ENCODE results near the gene SCN5A. TPM values are rescaled to one million over a fixed set of nuclear protein-coding genes. Genes with fewer than 3 reads are reported as not detected.

Gene SCN5A
- total and polyA plus RNA-seq, 2 of the 8 experiments (the other 6 are each of a cell fraction or from before 2014, with no cell fraction given): 4.8 to 11.4 TPM

GRCh38 chr3:38554127-38554827 lies 95.2 kb downstream of the SCN5A start:
- CTCF ChIA-PET (ENCODE audit: partially characterized antibody): interaction anchor here (0.7 to 2.5 kb wide), 8 partner anchors 8 to 785 kb away, joined by 3 to 7 read pairs (median 4); no protein-coding TSS in a partner anchor
- no peak overlapping the region for H3K18ac ChIP-seq (ENCODE audit: extremely low read depth, low read length)
- TF ChIP-seq TCF12 (IDR thresholded peaks at IDR 0.05; ENCODE audit: low read depth, low read length) (no peak), USF2 (IDR thresholded peaks at IDR 0.05; ENCODE audit: low read length) (no peak), POU5F1 (IDR thresholded peaks at IDR 0.05; ENCODE audit: low read depth, low read length) (no peak), JUND (IDR thresholded peaks at IDR 0.05; ENCODE audit: low read length) (no peak), BRCA1 (IDR thresholded peaks at IDR 0.05; ENCODE audit: low read depth, low read length) (no peak), EP300 (IDR thresholded peaks at IDR 0.05; ENCODE audit: borderline replicate concordance in 1 of 2, low read depth in 2 of 2, low read length in 2 of 2) (no peak), EGR1 (IDR thresholded peaks at IDR 0.05; ENCODE audit: borderline replicate concordance, low read depth, low read length) (no peak), RBBP5 (IDR thresholded peaks at IDR 0.05; ENCODE audit: borderline replicate concordance, low read depth, low read length) (no peak), CBX8 (IDR thresholded peaks at IDR 0.05; ENCODE audit: borderline replicate concordance, low read depth, low read length) (no peak), CTBP2 (IDR thresholded peaks at IDR 0.05; ENCODE audit: borderline replicate concordance, insufficient read depth, insufficient read length, low read length) (no peak), MAFK (IDR thresholded peaks at IDR 0.05; ENCODE audit: low read depth, low read length) (no peak), NRF1 (IDR thresholded peaks at IDR 0.05; ENCODE audit: low read depth, low read length) (no peak)

More at GRCh38 chr3:38554127-38554827, 95.2 kb downstream of the SCN5A start:
- no peaks in the 10 kb centered on the region for H3K79me1 ChIP-seq (ENCODE audit: low read depth, low read length)
- POLR2A ChIA-PET (ENCODE audit: partially characterized antibody): interaction anchor here (1.2 kb wide), 1 partner anchor 22 kb away, joined by 3 read pairs; no protein-coding TSS in a partner anchor
- no peak overlapping the region for H3K14ac ChIP-seq (ENCODE audit: insufficient read length)
- WGBS, 2 experiments (ENCODE audit: extremely low coverage in 1 of 2, insufficient coverage in 1 of 2, insufficient read length in 1 of 2, insufficient replicate concordance in 2 of 2, low coverage in 1 of 2, low lambda C conversion rate in 2 of 2, missing lambda C conversion rate in 1 of 2): 86% methylated on average over 8 of the region's 8 CpGs; no CpG with 5 or more reads in 1 of the 2 experiments
- no peak overlapping the region for H3K56ac ChIP-seq (replicated peaks; ENCODE audit: insufficient read length, low read depth, low read length)
- H3K4me3 ChIP-seq (ENCODE audit: extremely low read depth in 1 of 4, insufficient read depth in 2 of 4, low read depth in 3 of 4, low read length in 4 of 4): no peak overlapping the region
- no peak overlapping the region for H2BK120ac ChIP-seq (replicated peaks; ENCODE audit: low read depth, low read length)
- no peak for DNase-seq (ENCODE audit: low read depth in 1 of 2, low spot score in 2 of 2)
- no peak overlapping the region for H2BK5ac ChIP-seq (ENCODE audit: low read depth, low read length)
- H3K27ac ChIP-seq (ENCODE audit: low read depth, low read length): no peak overlapping the region
- no peaks in the 10 kb centered on the region for H4K20me1 ChIP-seq (replicated peaks in 1 of 2; ENCODE audit: control insufficient read depth in 1 of 2, insufficient read depth in 2 of 2, low read length in 2 of 2)
- H4K91ac ChIP-seq (replicated peaks; ENCODE audit: insufficient read length, low read length): no peak overlapping the region
- H2BK20ac ChIP-seq (ENCODE audit: low read length): no peak overlapping the region
- no peaks in the 10 kb centered on the region for H3K4me1 ChIP-seq (replicated peaks in 1 of 4; ENCODE audit: control insufficient read depth in 3 of 4, insufficient read depth in 4 of 4, low read length in 3 of 4)
- H3K27me3 ChIP-seq (replicated peaks in 1 of 4; ENCODE audit: control insufficient read depth in 3 of 4, extremely low read depth in 1 of 4, insufficient read depth in 3 of 4, low read length in 3 of 4): no peaks in the 10 kb centered on the region
- no peaks in the 10 kb centered on the region for H3K79me2 ChIP-seq (ENCODE audit: control insufficient read depth in 1 of 2, insufficient read depth in 2 of 2, low read length in 2 of 2)
- H4K8ac ChIP-seq (ENCODE audit: extremely low read depth, insufficient read depth, low read length): no peak overlapping the region
- no peak overlapping the region for H3K4me2 ChIP-seq (ENCODE audit: insufficient read depth in 1 of 2, low read depth in 2 of 2, low read length in 2 of 2)
- no peak overlapping the region for H3K23ac ChIP-seq (ENCODE audit: insufficient read length)
- no peak overlapping the region for H4K5ac ChIP-seq (ENCODE audit: insufficient read length, low read depth, low read length)
- FAIRE-seq: no peak
- H3K23me2 ChIP-seq (ENCODE audit: low read depth, low read length): no peaks in the 10 kb centered on the region
- H2BK12ac ChIP-seq (ENCODE audit: low read depth, low read length): no peak overlapping the region
- no peak overlapping the region for H2AK5ac ChIP-seq (ENCODE audit: low read depth, low read length)
- H2AFZ ChIP-seq (ENCODE audit: low read length): no peak overlapping the region
- peaks cover 0 to 5% of the 10 kb centered on the region in 2 experiments; a peak in 1 of 4 replicates for H3K9me3 ChIP-seq (ENCODE audit: insufficient read depth in 2 of 2, low read depth in 1 of 2, low read length in 1 of 2)
- no peak overlapping the region for H2BK15ac ChIP-seq (ENCODE audit: low read length)
- no peak overlapping the region for H3K4ac ChIP-seq (replicated peaks; ENCODE audit: insufficient read length, low read depth, low read length)
- no peak overlapping the region for H3K9ac ChIP-seq (replicated peaks in 1 of 4; ENCODE audit: extremely low read depth in 1 of 4, low read depth in 3 of 4, low read length in 3 of 4)
- H3K36me3 ChIP-seq (ENCODE audit: control insufficient read depth in 2 of 4, insufficient read depth in 4 of 4, low read length in 3 of 4): peaks cover 0 to 3% (median 0%) of the 10 kb centered on the region in 4 experiments; a peak in 2 of 8 replicates
